Aorta (tissue), 5 donors: Measurements from ENCODE around the gene ZFP1. TPM values are rescaled to one million over a fixed set of nuclear protein-coding genes. Genes with fewer than 3 reads are reported as not detected.

Source experiments
- ATAC-seq: fragments of 200-7000 bp; cut with Tn5 transposase; one replicate; pipeline ENCODE4 v1.9.1; 2022; ENCODE audit warnings: moderate library complexity; ENCODE audit not compliant: low FRiP score
- DNase-seq, 2 donors: peaks; one replicate each; pipeline ENCODE4 v3.0.0-alpha.2; 2020
- H3K27ac ChIP-seq, 2 donors: one replicate each; pipeline ENCODE4 v1.5.1; 2013; ENCODE audit warnings: low read length in 2 of 2, mild to moderate bottlenecking in 2 of 2, moderate library complexity in 2 of 2, control low read depth in 1 of 2, inconsistent platforms in 1 of 2, low read depth in 1 of 2
- H3K27me3 ChIP-seq, 2 donors: one replicate each; pipeline ENCODE4 v1.6.1; 2013; ENCODE audit warnings: control low read depth in 1 of 2, low read length in 1 of 2, mild to moderate bottlenecking in 1 of 2, moderate library complexity in 1 of 2; ENCODE audit not compliant: insufficient read depth in 2 of 2, control insufficient read depth in 1 of 2
- H3K36me3 ChIP-seq, 2 donors: one replicate each; pipeline ENCODE4 v1.6.1; 2013; ENCODE audit warnings: control low read depth in 1 of 2, low read length in 1 of 2, mild to moderate bottlenecking in 1 of 2; ENCODE audit not compliant: insufficient read depth in 2 of 2, control insufficient read depth in 1 of 2
- H3K4me1 ChIP-seq, 2 donors: one replicate each; pipeline ENCODE4 v1.6.1; 2013; ENCODE audit warnings: low read length in 2 of 2, control low read depth in 1 of 2, mild to moderate bottlenecking in 1 of 2, moderate library complexity in 1 of 2; ENCODE audit not compliant: insufficient read depth in 2 of 2, control insufficient read depth in 1 of 2
- H3K4me3 ChIP-seq, 2 donors: one replicate each; pipeline ENCODE4 v1.5.1; 2013; ENCODE audit warnings: low read length in 2 of 2, control low read depth in 1 of 2, mild to moderate bottlenecking in 1 of 2
- H3K9me3 ChIP-seq: one replicate; pipeline ENCODE4 v1.6.1; 2013; ENCODE audit warnings: mild to moderate bottlenecking, low read length; ENCODE audit not compliant: control insufficient read depth
- WGBS, 2 donors: extraction: QIAGEN DNeasy Blood & Tissue Kit; methylation state at CpG; one replicate each; pipeline ENCODE4 v1.1.7; 2013; 5-methylcytosine and 5-hydroxymethylcytosine counted together
- intact Hi-C, 2 donors: fragments of 100-400 bp; cut with DNase I; formaldehyde crosslinking; loops; one replicate each; pipeline versions ENCODE4 v1.14.2 to v1.15.0; 2022
- long read RNA-seq, 2 donors: library from polyadenylated mRNA; unstranded; transcript quantifications; one replicate each; pipeline ENCODE4 v2.0.0, GENCODE V29; 2020 to 2021
- polyA plus RNA-seq, 2 donors: library from polyadenylated mRNA; stranded (reverse); fragments of 200-250 nt; gene quantifications; one replicate each; pipeline ENCODE4 v1.2.3, GENCODE V29; 2013
- total RNA-seq, 2 donors: library from RNA; stranded (reverse); fragmentation: NEBNext Ultra II Directional; extraction: Animal tissue kit (Norgen Biotek cat#: 25700); gene quantifications; one replicate each; pipeline ENCODE4 v1.2.1, GENCODE V29; 2021
- donor health status: healthy with polysubstance abuse.
- donor health status: Bipolar disorder and iron deficiency.
- donor health status: DM: no; HTN: no; CAD: no.
- donor health status: DM: no; HTN: no; CAD: no.
- donor health status: DM: yes; HTN: yes; CAD: no.

The ZFP1 gene
- total RNA-seq (10 to 100 TPM; 13.1 to 19.2 TPM), polyA plus RNA-seq (1 to 10 TPM; 3.9 to 6.3 TPM)
- long read RNA-seq, donor 1, transcript ZFP1-209 (4 exons, 1,457 nt), result major isoform, 5 of 8 reads
- long read RNA-seq, donor 1, partial matches to known transcripts, result 1 of 8 reads
- long read RNA-seq, donor 1, other reads (novel, unspliced or antisense), result 1 of 8 reads
- long read RNA-seq, donor 2, transcript ZFP1-209 (4 exons, 1,457 nt), result major isoform, 5 of 7 reads
- long read RNA-seq, donor 2, partial matches to known transcripts, result 0 of 7 reads
- long read RNA-seq, donor 2, other reads (novel, unspliced or antisense), result 2 of 7 reads

DNA sequence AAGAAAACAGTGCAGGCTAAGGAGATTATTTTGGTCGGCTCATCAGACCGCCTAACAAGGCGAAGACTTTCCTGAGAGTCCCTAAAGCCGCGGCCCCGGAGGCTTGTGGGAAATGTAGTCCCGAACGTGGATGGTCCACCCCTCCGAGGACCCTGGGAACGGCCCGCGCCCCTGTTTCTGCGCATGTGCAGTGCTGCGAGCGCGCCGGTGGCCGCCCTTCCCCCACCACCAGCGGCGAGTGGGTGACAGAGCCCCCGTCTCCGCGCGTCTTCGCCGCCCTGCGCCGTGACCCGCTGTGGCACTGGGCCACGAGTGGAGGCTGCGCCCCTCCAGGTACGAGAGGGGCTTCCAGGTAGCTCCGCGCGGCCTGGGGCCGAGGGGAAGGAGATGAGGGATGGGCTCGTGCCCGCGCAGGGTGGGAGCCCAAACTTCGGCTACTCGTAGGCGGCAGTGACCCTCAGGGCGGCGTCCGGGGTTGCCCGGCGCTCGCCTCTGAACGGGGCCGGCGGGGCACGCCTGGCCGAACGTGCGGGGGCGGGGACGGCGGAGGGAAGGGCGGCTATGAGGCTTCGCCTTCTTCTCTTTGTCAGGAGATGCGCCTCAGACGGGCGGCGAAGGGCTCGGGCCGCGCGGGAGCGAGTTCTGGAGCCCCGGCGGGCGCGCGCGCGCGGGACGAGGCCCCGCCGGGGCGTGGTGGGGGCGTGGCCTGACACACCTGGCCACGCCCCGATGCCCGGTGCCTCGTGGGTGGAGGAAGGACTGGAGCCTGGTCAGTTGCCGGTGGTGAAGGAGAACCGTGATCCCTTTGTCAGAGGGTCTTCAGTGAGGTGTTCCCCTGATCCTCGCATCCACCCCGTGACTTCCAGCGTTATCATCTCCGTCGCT lies at the start of gene ZFP1:
ZFP1 (plus strand) TSS at position 214 of the 885 bp plus-strand sequence. CDS start 4,428 bp downstream, outside the sequence.
- H3K36me3 ChIP-seq, result no peaks in the 10 kb centered on the region
- H3K4me1 ChIP-seq, result no peaks in the 10 kb centered on the region
- H3K4me3 ChIP-seq, result peak within 1 kb of the TSS; percentile 80 to 98
- peak; percentile 99 for ATAC-seq
- DNase-seq, result peak; percentile 97 to 99
- intact Hi-C loops, result no loop called here
- H3K27ac ChIP-seq, result peak within 1 kb of the TSS in 1 of 2 donors; percentile 97
- H3K27me3 ChIP-seq, result no peaks in the 10 kb centered on the region
- no peaks in the 10 kb centered on the region for H3K9me3 ChIP-seq
- 0% methylated on average over 52 to 93 of the region's 93 CpGs for WGBS, 2 donors

DNA sequence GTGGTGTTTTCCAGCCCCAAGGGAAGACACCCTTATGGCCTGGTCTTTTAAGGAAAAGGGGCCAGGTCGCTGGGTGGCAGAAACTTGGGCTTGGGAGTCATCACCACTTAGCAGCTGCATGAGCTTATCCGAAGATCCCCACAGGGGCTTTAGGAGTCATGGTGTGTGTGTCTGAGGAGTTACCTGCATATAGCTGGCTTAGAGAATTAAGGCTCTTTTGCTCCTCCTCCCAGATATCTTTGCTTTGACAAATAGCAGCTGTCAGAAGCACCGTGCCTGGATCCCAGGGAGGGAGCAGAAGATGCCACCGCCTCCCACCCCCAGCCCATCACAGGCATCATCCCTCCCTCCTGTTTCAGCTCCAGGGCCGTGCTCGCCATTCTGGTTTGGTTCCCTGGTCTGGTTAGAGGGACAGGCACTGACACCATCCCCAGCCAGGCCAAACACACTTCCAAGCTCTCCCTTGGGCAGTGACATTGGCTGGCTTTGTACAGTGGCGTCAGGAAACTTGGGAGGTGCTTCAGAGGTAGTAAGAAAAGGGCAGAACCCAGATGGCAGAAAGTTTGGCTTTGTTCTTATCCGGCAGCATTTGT lies 49.2 kb upstream of the ZFP1 start:
- intact Hi-C loops, result no loop called here
- Histone ChIP-seq H3K9me3 (no peaks in the 10 kb centered on the region), H3K4me1 (no peaks in the 10 kb centered on the region), H3K27ac (no peak overlapping the region), H3K4me3 (no peak overlapping the region), H3K27me3 (no peaks in the 10 kb centered on the region), H3K36me3 (no peaks in the 10 kb centered on the region)
- WGBS, 2 donors, result 86 to 88% methylated on average over 8 of the region's 8 CpGs
- ATAC-seq (no peak), DNase-seq (no peak)

DNA sequence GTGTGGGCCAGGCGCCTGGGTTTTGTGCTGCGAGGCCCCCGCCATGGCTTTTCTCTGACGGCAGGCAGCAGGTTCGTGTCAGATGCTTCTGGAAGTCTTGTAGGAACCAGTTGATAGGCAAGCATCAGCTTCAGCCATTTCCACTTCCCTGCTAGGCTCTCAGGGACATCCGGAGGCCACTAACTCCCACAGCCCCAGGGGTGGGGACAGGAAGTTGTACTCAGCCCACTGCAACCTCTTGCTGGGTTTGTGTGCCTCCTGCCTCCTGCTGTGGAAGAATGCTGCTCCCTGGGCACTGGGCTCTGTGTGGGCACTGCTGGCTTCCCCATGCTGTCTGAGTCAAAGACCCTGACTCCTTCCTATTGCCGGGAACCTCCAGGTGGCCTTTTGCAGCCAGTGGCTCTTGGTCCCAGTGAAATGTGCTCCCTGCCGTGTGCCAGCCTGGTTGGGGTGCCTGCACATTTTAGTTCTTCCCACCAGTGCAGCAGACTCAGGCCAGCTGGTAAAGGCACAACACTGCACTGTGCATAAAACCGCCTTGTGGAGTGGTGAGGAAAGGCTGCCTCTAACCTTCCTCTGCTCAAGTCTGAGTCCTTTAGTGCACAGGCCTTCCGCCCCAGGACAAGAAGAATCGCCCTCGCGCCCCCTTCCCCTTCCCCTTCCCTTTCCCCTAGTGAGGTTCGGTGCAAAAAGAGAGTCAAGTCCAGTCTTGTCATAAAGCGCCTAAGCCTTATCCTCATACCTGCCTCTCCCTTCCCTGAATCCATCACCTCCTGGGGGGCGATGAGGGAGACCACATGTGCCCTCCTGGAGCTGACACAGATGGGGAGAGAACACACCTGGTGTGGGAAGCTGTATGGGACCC lies 48.4 kb upstream of the ZFP1 start:
- intact Hi-C loops, result loop anchor here in 1 of 2 donors (10.0 kb wide), 1 partner anchor 55 kb away; no protein-coding TSS in a partner anchor
- no peaks in the 10 kb centered on the region for H3K27me3 ChIP-seq
- no peak for ATAC-seq
- H3K4me1 ChIP-seq, result no peaks in the 10 kb centered on the region
- H3K4me3 ChIP-seq, result no peak overlapping the region
- no peak for DNase-seq
- H3K36me3 ChIP-seq, result no peaks in the 10 kb centered on the region
- H3K9me3 ChIP-seq, result no peaks in the 10 kb centered on the region
- WGBS, 2 donors, result 90% methylated on average over 16 of the region's 16 CpGs
- H3K27ac ChIP-seq, result no peak overlapping the region

DNA sequence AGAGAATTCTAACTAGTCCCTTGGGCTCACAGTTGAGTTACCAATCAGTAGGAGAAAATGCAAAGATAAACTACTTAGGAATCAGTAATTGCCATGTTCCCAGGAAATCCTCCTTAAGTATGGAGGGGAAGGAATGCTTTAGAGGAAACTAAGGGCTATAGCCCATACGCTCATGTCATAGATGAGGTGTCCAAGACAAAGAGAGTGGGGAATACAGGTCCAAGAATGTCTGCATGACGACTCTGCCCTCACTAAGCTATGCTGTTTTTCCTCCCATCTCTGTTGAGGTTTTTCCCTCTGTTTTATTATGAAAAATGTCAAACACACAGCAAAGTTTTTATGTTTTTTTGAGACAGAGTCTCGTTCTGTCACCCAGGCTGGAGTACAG lies 47.7 kb upstream of the ZFP1 start:
- H3K27me3 ChIP-seq, result no peaks in the 10 kb centered on the region
- intact Hi-C loops, result loop anchor here in 1 of 2 donors (10.0 kb wide), 1 partner anchor 56 kb away; no protein-coding TSS in a partner anchor
- DNase-seq, result no peak

DNA sequence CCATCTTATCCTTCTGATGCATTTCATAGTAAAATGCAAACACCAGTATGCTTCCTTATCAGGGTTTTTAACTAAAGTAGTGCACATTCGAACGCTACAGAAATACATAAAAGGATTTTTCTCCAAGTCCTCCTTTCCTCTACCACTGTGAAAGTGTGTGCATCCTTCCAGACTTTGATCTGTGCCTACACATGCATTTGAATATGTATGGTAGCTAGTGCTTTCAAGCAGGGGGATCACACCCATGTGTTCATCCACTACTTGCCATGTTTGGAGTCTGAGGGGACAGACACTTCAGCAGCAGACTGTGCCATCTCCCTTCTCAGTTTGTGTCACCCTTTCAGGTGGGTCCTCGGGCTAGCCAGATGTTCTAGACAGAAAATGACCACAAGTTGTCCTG lies 46.7 kb upstream of the ZFP1 start:
- H3K27me3 ChIP-seq, result no peaks in the 10 kb centered on the region
- intact Hi-C loops, result loop anchor here in 1 of 2 donors (10.0 kb wide), 1 partner anchor 57 kb away; no protein-coding TSS in a partner anchor

More for the DNA sequence above, 47.7 kb upstream of the ZFP1 start:
- Histone ChIP-seq H3K4me3 (no peak overlapping the region), H3K36me3 (no peaks in the 10 kb centered on the region), H3K4me1 (no peaks in the 10 kb centered on the region), H3K27ac (no peak overlapping the region), H3K9me3 (no peaks in the 10 kb centered on the region)
- WGBS, 2 donors, result 79 to 83% methylated on average over 3 of the region's 3 CpGs
- no peak for ATAC-seq

DNA sequence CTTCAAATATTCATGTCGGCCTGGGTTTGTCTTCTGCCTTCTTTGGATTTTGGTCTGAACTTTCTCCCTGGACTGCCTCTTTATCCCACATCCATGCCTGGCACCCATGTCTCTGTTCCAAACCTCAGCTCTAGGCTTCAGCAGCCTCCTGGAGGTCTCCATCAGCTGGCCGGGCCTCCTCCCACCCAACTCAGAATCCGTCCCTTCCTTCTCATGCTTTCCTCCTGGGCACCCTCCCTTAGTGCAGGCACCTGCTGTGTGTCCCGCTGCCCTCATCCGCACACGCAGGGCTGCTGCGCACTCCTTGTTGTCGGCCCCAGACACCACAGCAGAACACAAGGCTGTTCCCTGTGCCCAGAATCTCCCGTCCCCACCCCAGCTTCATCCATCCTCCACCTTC lies 45.7 kb upstream of the ZFP1 start:
- ATAC-seq (no peak), DNase-seq (no peak)
- H3K4me1 ChIP-seq, result no peaks in the 10 kb centered on the region
- H3K27me3 ChIP-seq, result no peaks in the 10 kb centered on the region
- no peak overlapping the region for H3K27ac ChIP-seq
- 92 to 97% methylated on average over 9 of the region's 9 CpGs for WGBS, 2 donors
- intact Hi-C loops, result loop anchor here in 1 of 2 donors (10.0 kb wide), 1 partner anchor 58 kb away; no protein-coding TSS in a partner anchor
- no peaks in the 10 kb centered on the region for H3K9me3 ChIP-seq
- H3K4me3 ChIP-seq, result no peak overlapping the region
- no peaks in the 10 kb centered on the region for H3K36me3 ChIP-seq

More for the DNA sequence above, 46.7 kb upstream of the ZFP1 start:
- Histone ChIP-seq H3K36me3 (no peaks in the 10 kb centered on the region), H3K9me3 (no peaks in the 10 kb centered on the region), H3K4me1 (no peaks in the 10 kb centered on the region), H3K4me3 (no peak overlapping the region), H3K27ac (no peak overlapping the region)
- DNase-seq, result peak in 1 of 2 donors; percentile 10
- no peak for ATAC-seq
- WGBS, 2 donors, result 95 to 96% methylated on average over 3 of the region's 3 CpGs

DNA sequence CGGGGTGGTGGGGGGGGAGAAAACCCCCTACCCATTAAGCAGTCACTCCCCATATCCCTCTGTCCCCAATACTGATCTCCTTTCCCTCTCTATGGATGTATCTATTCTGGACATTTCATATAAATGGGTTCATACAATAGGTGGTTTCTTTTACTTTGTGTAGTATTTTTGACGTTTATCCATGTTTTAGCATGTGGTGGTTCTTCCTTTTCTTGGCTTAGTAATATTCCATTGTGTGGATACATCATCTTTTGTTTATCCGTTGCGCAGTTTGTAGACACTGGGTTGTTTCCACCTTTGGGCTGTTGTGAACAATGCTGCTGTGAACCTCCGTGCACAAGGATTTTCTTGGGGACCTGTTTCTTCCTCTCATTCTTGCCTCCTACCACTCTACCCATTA lies 44.3 kb upstream of the ZFP1 start:
- DNase-seq (no peak), ATAC-seq (no peak)
- H3K27me3 ChIP-seq, result no peaks in the 10 kb centered on the region
- no peaks in the 10 kb centered on the region for H3K36me3 ChIP-seq
- intact Hi-C loops, result loop anchor here in 1 of 2 donors (10.0 kb wide), 1 partner anchor 59 kb away; no protein-coding TSS in a partner anchor
- H3K27ac ChIP-seq, result no peak overlapping the region
- 96 to 99% methylated on average over 5 of the region's 5 CpGs for WGBS, 2 donors
- H3K4me3 ChIP-seq, result no peak overlapping the region
- no peaks in the 10 kb centered on the region for H3K9me3 ChIP-seq
- no peaks in the 10 kb centered on the region for H3K4me1 ChIP-seq

DNA sequence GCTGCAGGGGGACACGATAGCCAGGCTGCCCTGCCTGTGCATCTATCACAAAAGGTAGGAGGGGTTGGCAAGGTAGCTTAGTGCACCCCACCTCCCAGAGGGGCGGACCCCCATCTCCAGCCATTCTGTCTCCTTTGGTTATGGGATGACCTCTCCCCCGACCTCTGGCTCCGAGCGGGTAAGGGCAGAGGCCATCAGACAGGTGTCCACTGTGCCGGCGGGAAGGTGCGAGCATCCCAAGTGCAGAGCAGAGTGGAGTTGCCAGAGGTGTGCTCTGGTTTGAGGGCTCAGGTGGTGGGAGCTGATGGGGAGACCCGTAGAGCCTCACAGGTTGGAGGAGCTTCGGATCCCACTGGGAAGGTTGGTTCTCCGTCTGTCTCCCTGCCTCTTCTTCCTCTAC lies 43.5 kb upstream of the ZFP1 start:
- Histone ChIP-seq H3K4me3 (no peak overlapping the region), H3K9me3 (no peaks in the 10 kb centered on the region), H3K36me3 (no peaks in the 10 kb centered on the region), H3K27ac (no peak overlapping the region), H3K4me1 (no peaks in the 10 kb centered on the region), H3K27me3 (no peaks in the 10 kb centered on the region)
- ATAC-seq, result no peak
- peak in 1 of 2 donors; percentile 61 for DNase-seq
- WGBS, 2 donors, result 95 to 96% methylated on average over 11 of the region's 11 CpGs
- intact Hi-C loops, result loop anchor here (5.0 to 10.0 kb wide), 2 partner anchors 58 to 60 kb away; no protein-coding TSS in a partner anchor
